Astrocyte of the hippocampus (primary cell): ENCODE data around the gene DNAJC4.

ENCODE experiments used
- DNase-seq: peaks from one replicate; pipeline ENCODE4 v3.0.0; 2011; ENCODE audit warnings: low read depth, low spot score

Gene DNAJC4

DNA sequence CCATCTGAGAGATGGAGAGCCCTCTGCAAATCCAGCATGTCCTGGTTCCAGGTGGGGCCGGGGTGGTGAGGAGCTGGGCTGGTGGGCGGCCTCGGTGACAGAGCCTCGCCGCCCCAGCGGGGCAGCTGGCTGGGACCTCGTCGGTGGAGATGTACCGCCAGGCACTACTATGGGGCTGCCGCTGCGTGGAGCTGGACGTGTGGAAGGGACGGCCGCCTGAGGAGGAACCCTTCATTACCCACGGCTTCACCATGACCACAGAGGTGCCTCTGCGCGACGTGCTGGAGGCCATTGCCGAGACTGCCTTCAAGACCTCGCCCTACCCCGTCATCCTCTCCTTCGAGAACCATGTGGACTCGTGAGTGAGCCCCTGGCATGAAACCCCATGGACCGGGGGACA is 28.0 kb downstream of the DNAJC4 start:
- DNase-seq = no peak

DNA sequence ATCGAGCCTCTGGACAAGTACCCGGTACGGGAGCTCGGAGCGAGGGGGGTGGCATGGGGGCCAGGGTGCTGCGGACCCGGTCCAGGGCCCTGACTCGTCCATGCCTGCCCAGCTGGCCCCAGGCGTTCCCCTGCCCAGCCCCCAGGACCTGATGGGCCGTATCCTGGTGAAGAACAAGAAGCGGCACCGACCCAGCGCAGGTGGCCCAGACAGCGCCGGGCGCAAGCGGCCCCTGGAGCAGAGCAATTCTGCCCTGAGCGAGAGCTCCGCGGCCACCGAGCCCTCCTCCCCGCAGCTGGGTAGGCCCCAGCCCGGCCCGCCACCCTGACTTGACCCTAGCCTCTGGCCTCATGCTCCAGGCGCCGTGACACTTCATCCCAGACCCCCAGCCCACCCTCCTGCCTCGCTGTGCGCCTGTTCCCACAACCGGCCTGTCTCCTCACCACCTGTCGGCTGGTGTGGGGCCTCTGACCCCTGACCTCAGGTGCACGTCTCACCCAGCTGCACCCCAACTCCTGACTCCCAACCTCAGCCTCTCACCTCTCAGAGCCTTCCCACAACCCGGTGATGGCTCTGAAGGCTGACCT is 28.7 kb downstream of the DNAJC4 start:
- DNase-seq = no peak

DNA sequence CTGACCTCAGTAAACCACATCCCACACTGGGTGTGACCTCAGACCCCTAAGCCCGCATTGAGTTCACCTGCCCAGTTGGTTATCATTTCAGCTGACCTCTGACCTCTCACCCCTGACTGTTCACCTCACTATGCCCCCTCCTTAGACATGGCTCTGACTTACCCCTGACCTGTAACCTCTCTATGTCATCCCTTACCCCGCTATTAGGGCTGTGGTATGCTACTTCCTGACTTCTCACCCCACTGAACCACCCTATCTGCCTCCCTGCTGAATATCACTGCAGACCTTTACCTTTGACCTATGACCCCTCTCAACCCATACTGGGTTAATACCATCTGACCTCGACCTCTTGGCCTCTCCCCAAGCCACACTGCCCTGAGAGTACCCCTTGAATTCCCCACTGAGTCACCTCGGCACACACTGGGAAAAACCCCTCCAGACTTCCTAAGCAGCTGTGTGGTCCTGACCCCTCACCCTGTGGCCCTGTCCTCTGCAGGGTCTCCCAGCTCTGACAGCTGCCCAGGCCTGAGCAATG is 29.3 kb downstream of the DNAJC4 start:
- no peak for DNase-seq

DNA sequence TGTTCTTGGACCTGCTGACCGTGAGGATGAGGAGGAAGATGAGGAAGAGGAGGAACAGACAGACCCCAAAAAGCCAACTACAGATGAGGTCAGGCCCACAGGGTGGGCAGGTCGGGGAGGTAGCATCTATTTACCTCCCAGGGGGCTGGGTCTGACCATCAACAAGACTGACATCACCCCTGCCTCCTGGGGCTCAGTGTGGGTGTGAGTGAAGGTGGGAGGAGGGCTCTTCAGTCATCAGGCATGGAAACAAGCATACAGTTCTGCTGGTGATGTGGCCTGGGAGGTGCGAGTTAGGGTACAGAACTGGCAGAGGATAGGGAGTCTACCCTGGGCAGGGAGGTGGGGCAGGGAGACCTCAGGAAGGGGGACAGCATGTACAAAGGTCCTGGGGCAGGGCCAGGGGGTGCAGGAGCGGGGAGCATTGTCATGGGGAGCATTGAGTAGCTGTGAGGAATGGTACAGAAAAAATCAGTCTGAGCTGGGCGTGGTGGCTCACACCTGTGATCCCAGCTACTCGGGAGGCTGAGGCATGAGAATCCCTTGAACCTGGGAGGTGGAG is 29.9 kb downstream of the DNAJC4 start:
- DNase-seq = no peak

DNA sequence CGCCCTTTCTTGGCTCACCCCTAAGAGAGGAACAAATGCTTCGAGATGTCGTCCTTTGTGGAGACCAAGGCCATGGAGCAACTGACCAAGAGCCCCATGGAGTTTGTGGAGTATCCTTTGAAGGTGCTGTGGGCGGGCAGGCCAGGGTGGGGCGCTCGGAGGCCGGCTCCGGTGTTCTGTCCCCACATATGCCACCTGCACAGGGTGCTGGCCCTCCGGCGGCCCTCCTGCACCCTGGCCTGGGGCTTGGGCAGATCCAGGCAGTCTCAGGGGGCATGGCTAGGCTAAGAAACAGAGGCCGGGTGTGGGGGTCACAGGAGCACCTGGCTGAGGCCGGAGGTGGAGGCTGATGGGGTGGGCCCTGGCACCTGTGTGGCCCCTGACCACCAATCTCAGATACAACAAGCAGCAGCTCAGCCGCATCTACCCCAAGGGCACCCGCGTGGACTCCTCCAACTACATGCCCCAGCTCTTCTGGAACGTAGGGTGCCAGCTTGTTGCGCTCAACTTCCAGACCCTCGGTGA is 31.3 kb downstream of the DNAJC4 start:
- DNase-seq = no peak

DNA sequence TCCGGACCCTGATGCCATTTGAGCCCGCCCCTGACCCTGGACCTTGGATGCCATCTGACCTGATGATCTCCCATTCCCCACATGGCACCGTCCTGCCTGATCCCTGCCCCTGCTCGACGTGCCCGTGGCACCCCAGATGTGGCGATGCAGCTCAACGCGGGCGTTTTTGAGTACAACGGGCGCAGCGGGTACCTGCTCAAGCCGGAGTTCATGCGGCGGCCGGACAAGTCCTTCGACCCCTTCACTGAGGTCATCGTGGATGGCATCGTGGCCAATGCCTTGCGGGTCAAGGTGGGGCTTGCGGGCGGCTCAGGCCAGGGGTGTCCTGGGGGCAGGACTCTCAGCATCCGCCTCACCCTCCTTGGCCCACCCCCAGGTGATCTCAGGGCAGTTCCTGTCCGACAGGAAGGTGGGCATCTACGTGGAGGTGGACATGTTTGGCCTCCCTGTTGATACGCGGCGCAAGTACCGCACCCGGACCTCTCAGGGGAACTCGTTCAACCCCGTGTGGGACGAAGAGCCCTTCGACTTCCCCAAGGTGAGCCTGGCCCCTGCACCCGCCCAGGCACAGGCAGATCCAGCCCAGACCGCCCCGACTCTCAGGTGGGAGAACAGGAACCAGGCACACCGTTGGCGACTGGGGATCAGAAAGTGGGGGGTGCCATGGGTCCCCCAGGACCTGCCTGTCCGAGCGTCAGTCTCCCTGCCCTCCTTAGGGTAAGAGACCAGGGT is 32.1 kb downstream of the DNAJC4 start:
- no peak for DNase-seq

DNA sequence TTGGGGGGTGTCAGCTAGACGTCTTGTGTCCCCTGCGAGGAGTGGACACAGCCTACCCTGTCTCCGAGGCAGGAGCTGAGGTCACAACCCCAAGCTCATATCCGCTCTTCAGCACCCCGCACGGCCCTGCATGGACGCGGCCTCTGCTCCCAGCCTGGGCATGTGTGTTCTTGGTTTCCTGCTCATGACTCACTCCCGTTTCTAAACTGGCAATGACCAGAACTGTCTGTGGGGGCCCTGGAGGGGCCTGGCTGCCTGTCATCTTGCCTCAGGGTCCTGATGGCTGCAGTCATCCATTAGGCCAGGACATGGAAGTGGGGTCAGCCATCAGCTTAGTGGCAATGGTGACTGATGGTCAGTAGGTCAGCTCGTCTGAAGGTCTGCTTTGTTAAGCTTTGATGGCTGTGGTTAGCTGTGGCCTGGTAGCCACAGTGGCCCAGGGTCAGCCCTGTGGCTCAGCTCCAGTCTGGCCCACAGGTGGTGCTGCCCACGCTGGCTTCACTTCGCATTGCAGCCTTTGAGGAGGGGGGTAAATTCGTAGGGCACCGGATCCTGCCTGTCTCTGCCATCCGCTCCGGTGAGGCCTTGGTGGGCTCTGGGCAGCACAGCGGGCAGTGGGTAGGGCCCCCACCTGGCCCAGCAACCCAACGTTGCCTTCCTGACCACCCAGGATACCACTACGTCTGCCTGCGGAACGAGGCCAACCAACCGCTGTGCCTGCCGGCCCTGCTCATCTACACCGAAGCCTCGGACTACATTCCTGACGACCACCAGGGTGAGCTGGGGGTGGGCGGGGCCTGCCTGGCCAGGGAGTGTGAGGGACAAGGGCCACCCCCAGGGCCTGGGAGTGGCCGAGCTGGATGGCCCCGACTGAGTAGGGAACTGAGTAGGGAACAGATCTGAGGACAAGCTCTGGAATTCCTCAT is 32.9 kb downstream of the DNAJC4 start:
- DNase-seq = peak; percentile 64

DNA sequence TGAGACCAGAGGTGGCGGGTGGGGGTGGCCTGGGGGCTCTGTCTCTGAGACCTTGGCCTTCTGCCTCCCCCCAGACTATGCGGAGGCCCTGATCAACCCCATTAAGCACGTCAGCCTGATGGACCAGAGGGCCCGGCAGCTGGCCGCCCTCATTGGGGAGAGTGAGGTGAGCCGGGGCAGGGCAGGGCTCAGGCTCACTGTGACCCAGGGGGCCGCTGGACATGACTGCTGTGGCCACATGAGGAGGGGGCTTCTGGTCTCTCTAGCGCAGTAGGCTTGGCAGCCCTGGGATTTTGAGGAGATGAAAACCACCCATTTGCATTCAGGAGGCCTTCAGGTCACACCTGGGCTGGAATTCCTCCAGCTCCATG is 33.6 kb downstream of the DNAJC4 start:
- DNase-seq = no peak

DNA sequence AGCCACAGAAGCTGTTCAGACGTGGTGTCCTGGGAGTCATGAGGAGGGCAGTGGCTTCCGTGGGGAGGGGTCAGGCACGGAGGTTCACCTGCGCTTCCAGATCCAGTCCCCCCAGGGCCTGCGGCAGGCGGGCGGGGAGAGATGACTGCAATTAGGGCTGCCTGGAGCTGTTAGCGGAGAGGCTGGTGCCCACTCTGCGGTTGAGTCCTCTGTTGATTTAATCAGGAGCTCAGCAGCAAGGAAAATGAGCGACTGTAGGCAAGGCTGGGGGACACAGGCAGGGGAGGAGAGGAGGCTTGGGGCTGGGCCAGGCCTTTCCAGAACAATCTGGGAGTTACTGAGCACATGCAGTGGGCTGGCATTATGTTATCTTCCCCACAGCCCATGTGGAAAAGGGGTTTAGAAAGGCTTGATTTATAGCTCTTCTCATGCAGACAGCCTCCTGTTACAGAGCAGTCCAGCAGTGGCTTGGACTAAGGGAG is 34.1 kb downstream of the DNAJC4 start:
- no peak for DNase-seq

DNA sequence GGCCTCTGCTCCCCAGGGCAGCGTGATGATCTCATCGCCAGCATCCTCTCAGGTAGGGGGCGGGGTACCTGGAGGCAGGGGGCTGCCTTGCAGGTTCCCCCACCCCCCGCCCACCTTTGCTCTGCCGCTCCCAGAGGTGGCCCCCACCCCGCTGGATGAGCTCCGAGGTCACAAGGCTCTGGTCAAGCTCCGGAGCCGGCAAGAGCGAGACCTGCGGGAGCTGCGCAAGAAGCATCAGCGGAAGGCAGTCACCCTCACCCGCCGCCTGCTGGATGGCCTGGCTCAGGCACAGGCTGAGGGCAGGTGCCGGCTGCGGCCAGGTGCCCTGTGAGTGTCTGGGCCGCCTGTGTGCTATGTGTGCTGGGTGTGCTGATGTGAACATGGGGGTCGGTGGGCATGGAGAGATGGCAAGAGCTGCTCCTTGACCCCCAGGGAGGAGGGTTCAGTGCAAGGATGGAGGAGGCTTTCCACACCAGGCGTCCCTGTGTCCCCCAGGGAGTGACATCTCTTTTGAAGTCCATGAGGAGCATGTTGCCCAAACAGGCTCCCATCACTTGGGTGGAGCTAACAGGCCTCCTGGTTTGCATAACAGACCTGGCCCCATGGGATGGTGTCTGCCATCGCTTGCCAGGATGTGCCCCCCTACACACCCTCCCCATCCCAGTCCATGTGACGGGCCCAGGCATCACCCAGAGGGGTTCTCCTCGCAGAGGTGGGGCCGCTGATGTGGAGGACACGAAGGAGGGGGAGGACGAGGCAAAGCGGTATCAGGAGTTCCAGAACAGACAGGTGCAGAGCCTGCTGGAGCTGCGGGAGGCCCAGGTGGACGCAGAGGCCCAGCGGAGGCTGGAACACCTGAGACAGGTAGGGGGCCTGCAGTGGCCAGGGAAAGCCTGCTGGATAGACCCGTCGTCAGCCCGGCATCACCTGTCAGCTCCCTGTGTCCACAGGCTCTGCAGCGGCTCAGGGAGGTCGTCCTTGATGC is 35.1 kb downstream of the DNAJC4 start:
- no peak for DNase-seq

DNA sequence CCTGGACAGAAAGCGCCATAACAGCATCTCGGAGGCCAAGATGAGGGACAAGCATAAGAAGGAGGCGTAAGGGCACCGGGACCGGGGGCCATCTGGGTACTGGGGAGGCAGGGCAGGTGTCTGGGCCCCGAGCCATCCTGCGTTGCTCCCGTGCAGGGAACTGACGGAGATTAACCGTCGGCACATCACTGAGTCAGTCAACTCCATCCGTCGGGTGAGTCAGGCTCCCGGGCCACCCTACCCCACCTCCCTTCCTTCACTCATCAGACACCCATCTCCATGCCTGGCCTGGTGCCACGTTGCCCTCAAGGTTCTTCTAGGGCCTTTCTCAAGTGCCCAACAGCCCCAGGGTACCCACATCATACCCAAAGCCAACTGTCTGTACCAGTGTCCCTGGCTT is 36.0 kb downstream of the DNAJC4 start:
- DNase-seq = no peak

DNA sequence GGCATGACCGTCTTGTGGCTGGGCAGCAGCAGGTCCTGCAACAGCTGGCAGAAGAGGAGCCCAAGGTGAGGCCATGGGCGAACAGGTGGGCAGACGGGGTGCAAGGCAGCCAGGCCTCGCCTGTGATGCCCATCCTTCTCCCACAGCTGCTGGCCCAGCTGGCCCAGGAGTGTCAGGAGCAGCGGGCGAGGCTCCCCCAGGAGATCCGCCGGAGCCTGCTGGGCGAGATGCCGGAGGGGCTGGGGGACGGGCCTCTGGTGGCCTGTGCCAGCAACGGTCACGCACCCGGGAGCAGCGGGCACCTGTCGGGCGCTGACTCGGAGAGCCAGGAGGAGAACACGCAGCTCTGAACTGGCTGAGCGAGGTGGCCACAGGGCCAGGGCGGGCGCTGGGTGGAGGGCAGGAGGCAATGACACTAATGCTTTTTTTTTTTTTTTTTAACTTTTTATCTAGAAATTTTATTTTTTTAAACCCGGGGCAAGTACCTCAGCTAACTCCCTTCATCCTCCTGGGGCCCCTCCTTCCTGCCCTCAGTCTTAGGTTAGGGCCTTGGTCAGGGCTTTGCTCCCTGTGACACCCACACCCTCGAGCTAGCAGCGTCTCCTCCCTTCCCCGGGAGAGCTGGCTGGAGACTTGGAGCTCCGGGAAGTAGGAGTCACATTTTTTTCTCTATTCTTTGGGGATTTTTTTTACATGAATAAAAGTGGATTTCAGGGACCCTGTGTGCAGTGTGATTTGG is 37.0 kb downstream of the DNAJC4 start:
- DNase-seq = no peak

DNA sequence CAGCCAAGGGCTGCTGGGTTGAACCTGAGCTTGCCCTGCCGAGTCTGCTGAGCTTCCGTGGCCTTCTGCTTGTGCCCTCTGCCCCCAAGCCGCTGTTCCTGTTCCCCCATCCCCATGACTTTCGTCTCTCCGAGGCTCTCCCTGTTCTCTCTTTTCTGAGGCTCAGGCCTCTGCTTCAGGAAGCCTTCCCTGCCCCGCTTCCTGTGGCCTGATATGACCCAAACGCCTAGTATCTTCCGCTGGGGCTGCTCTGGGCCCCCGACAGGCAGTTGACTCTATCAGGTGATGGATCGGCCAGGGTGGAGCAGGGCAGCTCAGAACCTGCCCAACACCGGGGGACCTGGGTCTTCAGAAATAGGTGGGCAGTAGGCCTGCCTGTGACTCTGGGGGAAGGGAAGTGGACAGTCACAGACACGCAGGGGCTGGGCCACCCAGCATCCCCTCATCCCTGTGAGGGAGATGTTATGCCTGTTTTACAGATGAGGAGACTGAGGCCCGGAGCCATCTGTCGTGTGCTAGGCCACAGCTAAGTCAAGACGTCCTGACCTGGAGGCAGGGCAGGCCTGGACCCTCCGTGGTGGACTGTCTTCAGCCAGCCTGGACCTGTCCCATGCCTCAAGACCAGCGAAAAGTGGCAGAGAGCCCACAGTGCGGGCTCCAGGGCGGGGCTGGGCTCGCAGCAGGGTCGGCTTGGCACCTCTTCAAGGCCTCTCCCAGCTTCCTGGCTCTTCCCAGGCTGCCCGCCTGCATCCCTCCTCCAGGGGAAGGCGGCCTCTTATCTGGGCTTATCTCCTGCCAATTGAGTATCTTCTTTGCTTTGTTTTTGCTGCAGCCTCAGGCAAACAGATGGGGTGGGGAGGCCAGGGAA is 37.9 kb downstream of the DNAJC4 start:
- peak; percentile 74 for DNase-seq

DNA sequence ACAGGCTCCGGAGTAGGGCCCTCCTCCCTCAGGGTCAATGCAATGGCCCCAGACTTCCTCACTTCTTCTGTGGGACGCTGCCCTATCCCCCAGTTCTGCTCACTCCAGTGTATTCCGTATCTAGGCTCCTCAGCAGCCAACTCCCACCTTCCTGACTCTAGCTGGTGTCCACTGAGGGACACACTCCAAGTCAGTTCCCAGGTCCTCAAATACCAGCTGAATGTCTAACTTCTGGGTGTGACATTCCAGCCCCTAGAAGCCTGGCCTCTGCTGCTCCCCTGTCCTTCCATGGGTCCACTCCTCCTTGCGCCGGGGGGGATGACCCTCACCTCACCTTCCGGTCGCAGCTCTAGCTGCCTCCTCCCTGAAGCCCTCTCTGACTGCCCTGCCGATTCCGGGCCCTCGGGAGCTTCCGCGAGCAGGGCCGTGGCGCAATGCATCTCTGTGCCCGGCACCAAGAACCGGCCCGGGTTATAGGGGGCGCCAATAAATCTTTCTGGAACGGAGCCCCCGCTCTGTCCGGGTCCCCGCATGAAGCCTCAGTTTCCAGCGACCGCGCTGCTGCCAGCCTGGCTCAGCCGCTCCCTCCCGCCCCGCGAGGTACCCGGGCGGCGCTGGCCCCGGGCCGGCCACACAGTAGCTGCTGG is 38.7 kb downstream of the DNAJC4 start:
- peak; percentile 58 for DNase-seq

DNA sequence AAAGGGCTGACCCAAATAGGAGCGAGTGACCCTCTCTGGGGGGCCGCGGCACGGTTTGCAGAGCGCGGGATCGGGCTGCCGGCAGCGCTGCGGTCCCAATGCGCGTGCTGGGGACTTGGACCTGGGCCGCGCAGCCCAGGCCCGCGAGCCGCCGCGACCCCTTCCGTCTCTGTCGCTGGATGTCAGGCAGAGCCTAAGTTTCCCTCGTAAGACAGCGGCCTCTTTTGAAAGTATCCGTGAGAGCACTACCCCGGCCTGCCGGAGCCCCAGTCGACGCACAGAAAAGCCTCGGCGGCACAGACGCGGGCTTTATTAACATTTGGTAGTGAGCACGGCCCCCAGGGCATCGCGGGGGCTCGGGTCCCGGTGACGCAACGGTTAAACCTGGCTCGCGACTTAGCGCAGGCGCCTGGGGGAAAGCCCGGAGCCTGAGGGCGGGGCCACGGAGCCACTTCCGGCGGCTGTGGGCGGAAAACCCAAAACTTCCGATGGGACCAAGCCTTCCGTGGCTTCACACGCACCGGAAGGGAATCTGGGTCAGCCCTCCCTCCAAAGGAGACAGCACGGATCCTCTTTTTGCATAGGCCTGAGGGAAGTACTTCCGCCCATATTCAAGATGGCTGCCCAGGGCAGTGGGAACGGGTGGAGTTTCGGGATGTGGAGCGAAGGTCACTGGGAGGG is 39.3 kb downstream of the DNAJC4 start:
- DNase-seq = peak; percentile 100

DNA sequence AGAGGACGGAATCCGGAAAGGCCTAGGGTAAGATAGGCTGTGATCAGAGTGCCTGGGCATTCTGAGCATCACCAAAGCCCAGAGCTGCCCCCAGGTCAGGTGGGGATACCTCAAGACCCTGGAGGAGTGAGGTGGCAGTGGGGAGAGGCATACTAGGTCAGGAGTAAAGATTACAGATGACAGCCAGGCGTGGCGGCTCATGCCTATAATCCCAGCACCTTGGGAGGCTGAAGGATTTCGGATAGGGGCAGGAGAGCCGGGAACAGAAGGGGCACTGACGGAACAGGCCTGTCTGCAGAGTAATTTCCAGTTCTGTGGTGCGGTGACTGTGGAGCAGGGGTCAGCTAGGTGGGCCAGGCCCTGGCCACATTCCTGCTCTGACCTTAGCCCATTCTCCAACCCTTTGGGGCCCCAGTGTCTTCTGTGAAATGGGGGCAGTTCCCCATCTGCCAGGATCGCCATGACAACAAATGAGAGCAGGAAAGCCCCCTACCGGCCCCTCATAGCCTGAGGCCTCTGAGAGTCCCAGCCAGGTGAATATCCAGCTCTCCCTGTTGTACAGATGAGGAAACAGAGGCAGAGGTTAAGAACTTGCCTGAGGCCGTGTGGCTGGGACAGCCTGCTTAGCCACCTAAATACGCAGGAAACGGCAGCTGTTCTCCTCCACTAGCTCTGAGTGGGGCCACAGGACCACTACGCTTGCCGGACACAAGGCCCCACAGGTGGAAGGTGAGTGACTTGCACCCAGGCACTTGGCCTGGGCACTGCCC is 44.9 kb downstream of the DNAJC4 start:
- no peak for DNase-seq

DNA sequence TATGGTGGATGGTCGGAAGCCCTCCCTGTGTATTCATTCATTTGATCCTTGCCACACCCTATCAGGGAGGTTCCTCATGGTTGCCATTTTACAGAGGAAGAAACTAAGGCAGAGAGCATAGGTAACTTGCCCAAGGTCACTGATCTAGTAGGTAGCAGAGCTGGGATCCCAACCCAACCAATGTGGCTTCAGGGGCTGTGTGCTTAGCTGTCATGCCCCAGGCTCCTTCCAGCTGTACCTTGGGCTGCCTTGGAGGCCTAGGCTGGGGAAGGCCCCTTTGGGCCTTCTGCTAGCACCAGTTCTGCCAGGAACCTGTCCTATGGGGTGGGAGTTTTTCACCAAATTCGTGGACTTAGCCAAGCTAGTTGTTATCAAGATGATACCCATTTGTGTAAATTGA is 45.5 kb downstream of the DNAJC4 start:
- no peak for DNase-seq
